ENCODE data around the gene C9. TPM values are rescaled to one million over a fixed set of nuclear protein-coding genes. Genes with fewer than 3 reads are reported as not detected.
"Not testable (repeated sequence)": the region's sequence is repeated elsewhere in the genome, so short reads cannot be mapped to it uniquely, and the experiment has no call there.

C9 gene
- polyA plus RNA-seq, 2 of the 4 experiments (the other 2 are of a cell fraction) = 0.03 TPM; not detected in 1

DNA sequence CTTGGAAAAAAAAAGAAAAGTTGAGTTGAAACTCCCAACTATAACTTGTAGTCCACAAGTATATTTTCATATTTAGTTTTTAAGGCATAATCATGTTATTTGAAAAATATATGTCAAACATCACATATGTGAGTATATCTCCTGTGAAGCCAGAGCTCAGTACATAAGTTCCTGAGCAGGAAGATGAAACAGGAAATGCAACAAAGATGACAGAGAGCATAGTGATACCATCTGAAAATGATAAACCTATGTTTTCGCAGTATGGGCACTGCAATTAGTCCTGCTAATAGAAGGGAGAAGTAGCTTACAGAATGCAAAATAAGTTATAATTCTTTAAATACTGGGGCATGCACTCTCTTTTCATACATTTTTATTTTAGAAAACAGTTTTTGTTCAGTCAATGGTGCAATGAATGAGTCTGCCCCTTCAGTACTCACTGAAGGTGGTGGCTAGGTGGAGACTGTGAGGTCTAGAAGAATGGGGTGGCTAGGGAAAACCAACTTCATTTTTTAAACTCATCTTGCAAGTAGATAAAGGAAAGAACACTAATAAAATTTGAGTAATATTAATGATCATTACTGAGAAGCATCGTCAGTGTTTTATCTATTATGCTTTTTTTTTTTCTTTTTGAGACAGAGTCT, 90.9 kb downstream of the C9 start:
- TF ChIP-seq ZC3H11A (IDR thresholded peaks at IDR 0.05) (no peak), RARB (CRISPR knock-in tag; IDR thresholded peaks at IDR 0.05) (no peak), EHF (CRISPR knock-in tag; IDR thresholded peaks at IDR 0.05) (no peak), GATA3 (IDR thresholded peaks at IDR 0.05; ENCODE audit: borderline replicate concordance) (no peak), POLR2A (IDR thresholded peaks at IDR 0.05; ENCODE audit: low read length) (no peak)
- H3K9me3 ChIP-seq = no peaks in the 10 kb centered on the region
- POLR2A ChIA-PET = no interaction called here
- no peak overlapping the region for H3K4me2 ChIP-seq
- H3K27ac ChIP-seq = no peak overlapping the region
- ATAC-seq (no peak), DNase-seq (ENCODE audit: low read depth in 1 of 2, low spot score in 1 of 2) (no peak), FAIRE-seq (no peak)
- WGBS (ENCODE audit: missing lambda C conversion rate) = 93% methylated on average over 2 of the region's 2 CpGs
- no peaks in the 10 kb centered on the region for H3K4me1 ChIP-seq
- CTCF ChIA-PET = interaction anchor here (2.3 to 7.0 kb wide), 2 partner anchors 9 to 56 kb away, joined by 10 to 43 read pairs; partner anchors contain the start of gene FYB1
- H3K4me3 ChIP-seq = no peak overlapping the region

DNA sequence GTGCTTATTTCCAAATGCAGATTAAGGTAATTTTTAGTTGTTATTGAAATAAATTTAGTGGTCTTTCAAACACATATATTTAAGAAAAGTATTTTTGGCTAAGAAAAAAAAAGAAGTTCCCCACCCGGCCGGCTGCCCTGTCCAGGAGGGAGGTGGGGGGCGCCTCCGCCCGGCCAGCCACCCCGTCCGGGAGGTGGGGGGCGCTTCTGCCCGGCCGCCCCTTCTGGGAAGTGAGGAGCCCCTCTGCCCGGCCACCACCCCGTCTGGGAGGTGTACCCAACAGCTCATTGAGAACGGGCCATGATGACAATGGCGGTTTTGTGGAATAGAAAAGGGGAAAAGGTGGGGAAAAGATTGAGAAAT, 91.4 kb downstream of the C9 start:
- H3K4me2 ChIP-seq; H3K27ac ChIP-seq; ATAC-seq; POLR2A ChIA-PET; H3K4me1 ChIP-seq; FAIRE-seq; H3K9me3 ChIP-seq; DNase-seq (ENCODE audit: low read depth in 1 of 2, low spot score in 1 of 2); H3K4me3 ChIP-seq: not testable (repeated sequence)
- CTCF ChIA-PET = interaction anchor here (2.3 to 7.0 kb wide), 2 partner anchors 10 to 55 kb away, joined by 10 to 43 read pairs; partner anchors contain the start of gene FYB1
- 82% methylated on average over 14 of the region's 14 CpGs for WGBS (ENCODE audit: missing lambda C conversion rate)

DNA sequence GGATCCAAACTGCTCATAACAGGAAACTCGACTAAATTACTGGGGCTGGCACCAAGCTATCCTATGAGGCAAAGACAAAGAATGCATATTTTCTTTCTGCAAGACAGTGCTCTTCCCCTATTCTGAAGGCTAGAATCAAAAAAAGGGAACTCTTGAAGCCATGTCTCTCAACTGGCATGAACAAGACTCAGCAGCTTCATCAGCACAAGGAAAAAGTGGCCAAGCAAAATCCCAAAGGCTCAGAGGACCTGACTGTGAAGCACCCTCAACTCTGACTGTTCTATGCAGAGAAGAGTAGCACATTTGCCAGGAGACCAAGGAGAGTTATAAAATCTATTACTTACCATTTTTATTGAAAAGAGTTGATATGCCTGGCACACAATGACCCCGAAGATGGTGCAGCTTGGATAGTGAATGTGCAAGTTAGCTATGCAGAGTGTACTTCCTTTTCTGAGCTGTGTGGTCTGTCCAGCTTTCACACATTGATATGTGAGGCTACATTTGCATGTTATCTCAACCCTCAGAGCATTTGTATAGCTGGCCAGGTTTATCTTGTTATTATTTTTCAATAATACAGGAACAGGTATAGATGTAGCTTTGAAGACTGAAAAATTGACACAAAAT, 94.0 kb downstream of the C9 start:
- TF ChIP-seq ESRRA (IDR thresholded peaks at IDR 0.05; ENCODE audit: borderline replicate concordance, low read length) = no peak
- TF ChIP-seq KDM1A (IDR thresholded peaks at IDR 0.05; ENCODE audit: low read depth) = no peak
- TF ChIP-seq RCOR1 (IDR thresholded peaks at IDR 0.05; ENCODE audit: low read depth, low read length) = no peak
- TF ChIP-seq RFX5 (IDR thresholded peaks at IDR 0.05) = no peak
- TF ChIP-seq, protein P1, sequence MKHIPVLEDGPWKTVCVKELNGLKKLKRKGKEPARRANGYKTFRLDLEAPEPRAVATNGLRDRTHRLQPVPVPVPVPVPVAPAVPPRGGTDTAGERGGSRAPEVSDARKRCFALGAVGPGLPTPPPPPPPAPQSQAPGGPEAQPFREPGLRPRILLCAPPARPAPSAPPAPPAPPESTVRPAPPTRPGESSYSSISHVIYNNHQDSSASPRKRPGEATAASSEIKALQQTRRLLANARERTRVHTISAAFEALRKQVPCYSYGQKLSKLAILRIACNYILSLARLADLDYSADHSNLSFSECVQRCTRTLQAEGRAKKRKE (CRISPR knock-in tag; IDR thresholded peaks at IDR 0.05; ENCODE audit: low read depth) = no peak
- TF ChIP-seq NPAS2 (CRISPR knock-in tag; IDR thresholded peaks at IDR 0.05; ENCODE audit: borderline replicate concordance) = no peak
- no peak for TF ChIP-seq RAD21 (conservative IDR thresholded peaks at IDR 0.05 in 1 of 2, IDR thresholded peaks at IDR 0.05 in 1 of 2)
- TF ChIP-seq FOSB (CRISPR knock-in tag; IDR thresholded peaks at IDR 0.05) = no peak
- FAIRE-seq (no peak), DNase-seq (ENCODE audit: low read depth in 1 of 2, low spot score in 1 of 2) (no peak), ATAC-seq (no peak; a peak in 1 of 6 replicates)
- Histone ChIP-seq H3K4me1 (peaks cover 4% of the 10 kb centered on the region; the same call in 2 of the 3 replicates), H3K4me2 (no peak overlapping the region), H3K4me3 (no peak overlapping the region), H3K27ac (no peak overlapping the region), H3K9me3 (no peaks in the 10 kb centered on the region)
- CTCF ChIA-PET = interaction anchor here (2.8 to 7.0 kb wide), 2 partner anchors 13 to 52 kb away, joined by 12 to 43 read pairs; partner anchors contain the start of gene FYB1
- POLR2A ChIA-PET = no interaction called here
- 61% methylated on average over 2 of the region's 2 CpGs for WGBS (ENCODE audit: missing lambda C conversion rate)

DNA sequence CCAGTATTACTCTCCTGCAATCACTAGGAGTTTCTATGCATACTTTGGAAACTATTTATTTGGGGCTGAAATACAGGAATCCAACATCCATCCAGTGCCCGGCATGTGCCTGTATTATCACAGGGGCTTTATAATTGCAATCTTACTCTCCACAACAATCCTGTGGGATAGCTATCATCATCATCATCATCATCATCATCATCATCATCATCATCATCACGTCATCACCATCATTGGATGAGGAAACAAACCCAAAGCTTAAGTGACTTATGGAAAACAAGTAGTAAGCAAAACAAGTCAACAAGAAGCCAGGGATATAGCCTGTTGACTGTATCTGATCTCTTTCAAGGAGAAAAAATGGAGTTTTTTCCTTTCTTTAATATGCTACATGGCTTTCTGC, 97.1 kb downstream of the C9 start:
- Histone ChIP-seq H3K4me3 (no peak overlapping the region), H3K27ac (no peak overlapping the region), H3K9me3 (no peaks in the 10 kb centered on the region), H3K4me2 (no peak overlapping the region), H3K4me1 (peaks cover 4% of the 10 kb centered on the region; the same call in 2 of the 3 replicates)
- WGBS (ENCODE audit: missing lambda C conversion rate) = 91% methylated on average over 2 of the region's 2 CpGs
- ATAC-seq = no peak
- no peak for FAIRE-seq
- ChIA-PET CTCF (interaction anchor here (0.9 to 3.2 kb wide), 4 partner anchors 10 to 109 kb away, joined by 3 to 14 read pairs (median 3); no protein-coding TSS in a partner anchor), POLR2A (no interaction called here)
- DNase-seq (ENCODE audit: low read depth in 1 of 2, low spot score in 1 of 2) = no peak
- TF ChIP-seq EHMT2 (IDR thresholded peaks at IDR 0.05; ENCODE audit: low read depth) (no peak), POLR2A (IDR thresholded peaks at IDR 0.05; ENCODE audit: low read length) (no peak), CHD4 (IDR thresholded peaks at IDR 0.05; ENCODE audit: borderline replicate concordance) (no peak), JUNB (IDR thresholded peaks at IDR 0.05) (no peak), HDAC2 (IDR thresholded peaks at IDR 0.05) (no peak), RARB (CRISPR knock-in tag; IDR thresholded peaks at IDR 0.05) (no peak), EP300 (IDR thresholded peaks at IDR 0.05) (no peak), ZFP36 (IDR thresholded peaks at IDR 0.05; ENCODE audit: borderline replicate concordance, partially characterized antibody) (no peak), HOXA7 (CRISPR knock-in tag; IDR thresholded peaks at IDR 0.05) (no peak), JUN (IDR thresholded peaks at IDR 0.05) (no peak), SMC3 (IDR thresholded peaks at IDR 0.05) (no peak), RFX5 (IDR thresholded peaks at IDR 0.05) (no peak)
- TF ChIP-seq, protein P2, sequence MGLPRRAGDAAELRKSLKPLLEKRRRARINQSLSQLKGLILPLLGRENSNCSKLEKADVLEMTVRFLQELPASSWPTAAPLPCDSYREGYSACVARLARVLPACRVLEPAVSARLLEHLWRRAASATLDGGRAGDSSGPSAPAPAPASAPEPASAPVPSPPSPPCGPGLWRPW (IDR thresholded peaks at IDR 0.05) = no peak
- TF ChIP-seq, protein P3, sequence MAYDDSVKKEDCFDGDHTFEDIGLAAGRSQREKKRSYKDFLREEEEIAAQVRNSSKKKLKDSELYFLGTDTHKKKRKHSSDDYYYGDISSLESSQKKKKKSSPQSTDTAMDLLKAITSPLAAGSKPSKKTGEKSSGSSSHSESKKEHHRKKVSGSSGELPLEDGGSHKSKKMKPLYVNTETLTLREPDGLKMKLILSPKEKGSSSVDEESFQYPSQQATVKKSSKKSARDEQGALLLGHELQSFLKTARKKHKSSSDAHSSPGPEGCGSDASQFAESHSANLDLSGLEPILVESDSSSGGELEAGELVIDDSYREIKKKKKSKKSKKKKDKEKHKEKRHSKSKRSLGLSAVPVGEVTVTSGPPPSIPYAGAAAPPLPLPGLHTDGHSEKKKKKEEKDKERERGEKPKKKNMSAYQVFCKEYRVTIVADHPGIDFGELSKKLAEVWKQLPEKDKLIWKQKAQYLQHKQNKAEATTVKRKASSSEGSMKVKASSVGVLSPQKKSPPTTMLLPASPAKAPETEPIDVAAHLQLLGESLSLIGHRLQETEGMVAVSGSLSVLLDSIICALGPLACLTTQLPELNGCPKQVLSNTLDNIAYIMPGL (CRISPR knock-in tag; IDR thresholded peaks at IDR 0.05; ENCODE audit: borderline replicate concordance) = no peak
- TF ChIP-seq, protein P4, sequence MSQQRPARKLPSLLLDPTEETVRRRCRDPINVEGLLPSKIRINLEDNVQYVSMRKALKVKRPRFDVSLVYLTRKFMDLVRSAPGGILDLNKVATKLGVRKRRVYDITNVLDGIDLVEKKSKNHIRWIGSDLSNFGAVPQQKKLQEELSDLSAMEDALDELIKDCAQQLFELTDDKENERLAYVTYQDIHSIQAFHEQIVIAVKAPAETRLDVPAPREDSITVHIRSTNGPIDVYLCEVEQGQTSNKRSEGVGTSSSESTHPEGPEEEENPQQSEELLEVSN (IDR thresholded peaks at IDR 0.05; ENCODE audit: borderline replicate concordance, low read depth) = no peak
- TF ChIP-seq, protein P5, sequence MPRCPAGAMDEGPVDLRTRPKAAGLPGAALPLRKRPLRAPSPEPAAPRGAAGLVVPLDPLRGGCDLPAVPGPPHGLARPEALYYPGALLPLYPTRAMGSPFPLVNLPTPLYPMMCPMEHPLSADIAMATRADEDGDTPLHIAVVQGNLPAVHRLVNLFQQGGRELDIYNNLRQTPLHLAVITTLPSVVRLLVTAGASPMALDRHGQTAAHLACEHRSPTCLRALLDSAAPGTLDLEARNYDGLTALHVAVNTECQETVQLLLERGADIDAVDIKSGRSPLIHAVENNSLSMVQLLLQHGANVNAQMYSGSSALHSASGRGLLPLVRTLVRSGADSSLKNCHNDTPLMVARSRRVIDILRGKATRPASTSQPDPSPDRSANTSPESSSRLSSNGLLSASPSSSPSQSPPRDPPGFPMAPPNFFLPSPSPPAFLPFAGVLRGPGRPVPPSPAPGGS (IDR thresholded peaks at IDR 0.05) = no peak

All from A549 (cell line).